Neuronal stem cell (in vitro differentiated cells): ENCODE measurements around the gene KRT79.

Experiments used
- DNase-seq: peaks from one replicate; pipeline ENCODE4 v3.0.0-alpha.2; 2013; ENCODE audit warnings: low spot score
- H2AFZ ChIP-seq: one replicate; pipeline ENCODE4 v1.6.1; 2013; ENCODE audit warnings: mild to moderate bottlenecking, low read length, inconsistent platforms
- H2AK5ac ChIP-seq: 2 replicates; pipeline ENCODE4 v1.6.1; 2013; ENCODE audit warnings: low read depth, mild to moderate bottlenecking, inconsistent platforms, low read length, moderate library complexity, mixed read lengths
- H2BK120ac ChIP-seq: 2 replicates; pipeline ENCODE4 v1.6.1; 2013; ENCODE audit warnings: low read depth, mild to moderate bottlenecking, inconsistent platforms, low read length, moderate library complexity, mixed read lengths
- H2BK12ac ChIP-seq: one replicate; pipeline ENCODE4 v1.6.1; 2013; ENCODE audit warnings: low read length, inconsistent platforms
- H2BK15ac ChIP-seq: 2 replicates; pipeline ENCODE4 v1.6.1; 2013; ENCODE audit warnings: mild to moderate bottlenecking, low read length, inconsistent platforms, mixed read lengths
- H2BK5ac ChIP-seq: one replicate; pipeline ENCODE4 v1.6.1; 2013; ENCODE audit warnings: inconsistent platforms, mild to moderate bottlenecking, low read length, moderate library complexity
- H3K14ac ChIP-seq: one replicate; pipeline ENCODE4 v1.6.1; 2013; ENCODE audit warnings: low read length, inconsistent platforms
- H3K18ac ChIP-seq: 2 replicates; pipeline ENCODE4 v1.6.1; 2013; ENCODE audit warnings: low read length, inconsistent platforms
- H3K23ac ChIP-seq: 2 replicates; pipeline ENCODE4 v1.6.1; 2013; ENCODE audit warnings: low read depth, mild to moderate bottlenecking, mixed read lengths, low read length, inconsistent platforms; ENCODE audit not compliant: poor library complexity
- H3K27ac ChIP-seq: replicated peaks from 3 replicates; pipeline ENCODE4 v1.5.1; 2013; ENCODE audit warnings: low read length, inconsistent platforms
- H3K27me3 ChIP-seq, 3 experiments: 2 replicates each; pipeline ENCODE4 v1.6.1; 2013; ENCODE audit warnings: low read length in 3 of 3, mild to moderate bottlenecking in 2 of 3, inconsistent platforms in 1 of 3, low read depth in 1 of 3, mixed read lengths in 1 of 3, moderate library complexity in 1 of 3; ENCODE audit not compliant: control insufficient read depth in 3 of 3, insufficient read depth in 3 of 3
- H3K36me3 ChIP-seq, 2 donors: replicated peaks in 1 of 2; 2 replicates each; pipeline ENCODE4 v1.6.1; 2013; ENCODE audit warnings: low read length in 2 of 2; ENCODE audit not compliant: control insufficient read depth in 2 of 2, insufficient read depth in 2 of 2
- H3K4ac ChIP-seq: 2 replicates; pipeline ENCODE4 v1.6.1; 2013; ENCODE audit warnings: inconsistent platforms, mild to moderate bottlenecking, low read length, moderate library complexity
- H3K4me1 ChIP-seq, 2 donors: 1 replicate in 1 of 2; 2 replicates in 1 of 2; pipeline ENCODE4 v1.6.1; 2013; ENCODE audit warnings: low read length in 2 of 2, low read depth in 1 of 2; ENCODE audit not compliant: control insufficient read depth in 2 of 2, insufficient read depth in 1 of 2
- H3K4me2 ChIP-seq: one replicate; pipeline ENCODE4 v1.6.1; 2013; ENCODE audit warnings: mild to moderate bottlenecking, low read length, inconsistent platforms; ENCODE audit not compliant: insufficient read depth, poor library complexity, severe bottlenecking
- H3K4me3 ChIP-seq, 2 donors: 2 replicates each; pipeline ENCODE4 v1.5.1; 2013; ENCODE audit warnings: low read length in 2 of 2, mild to moderate bottlenecking in 2 of 2, inconsistent platforms in 1 of 2, moderate library complexity in 1 of 2
- H3K79me1 ChIP-seq: one replicate; pipeline ENCODE4 v1.6.1; 2013; ENCODE audit warnings: low read depth, mild to moderate bottlenecking, inconsistent platforms, low read length, moderate library complexity
- H3K9ac ChIP-seq: one replicate; pipeline ENCODE4 v1.6.1; 2013; ENCODE audit warnings: mild to moderate bottlenecking, low read depth, low read length, inconsistent platforms; ENCODE audit not compliant: poor library complexity
- H3K9me3 ChIP-seq, 2 donors: replicated peaks in 1 of 2; 2 replicates each; pipeline versions ENCODE3 to v1.6.1; 2013; ENCODE audit warnings: low read length in 2 of 2, mild to moderate bottlenecking in 2 of 2, inconsistent platforms in 1 of 2, low read depth in 1 of 2, mixed read lengths in 1 of 2, moderate library complexity in 1 of 2; ENCODE audit not compliant: control insufficient read depth in 2 of 2, insufficient read depth in 1 of 2
- H4K8ac ChIP-seq: one replicate; pipeline ENCODE4 v1.6.1; 2013; ENCODE audit warnings: low read depth, mild to moderate bottlenecking, inconsistent platforms, low read length, moderate library complexity
- H4K91ac ChIP-seq: one replicate; pipeline ENCODE4 v1.6.1; 2013; ENCODE audit warnings: low read length, low read depth, mild to moderate bottlenecking, inconsistent platforms; ENCODE audit not compliant: poor library complexity
- whole genome bisulfite sequencing, 2 donors: extraction: QIAGEN DNeasy Blood & Tissue Kit; methylation state at CpG; one replicate each; pipeline ENCODE4 v1.1.7; 2013; ENCODE audit warnings: missing lambda C conversion rate in 2 of 2, mixed read lengths in 1 of 2; ENCODE audit not compliant: insufficient read length in 2 of 2, insufficient replicate concordance in 1 of 2; ENCODE audit errors: extremely low coverage in 2 of 2; 5-methylcytosine and 5-hydroxymethylcytosine counted together

Gene KRT79

GRCh38 chr12:52818388-52818787 lies 15.7 kb downstream of the KRT79 start:
- H3K9me3 ChIP-seq: no peaks in the 10 kb centered on the region
- H3K4me1 ChIP-seq: peaks cover 0 to 25% of the 10 kb centered on the region in 2 donors
- H3K14ac ChIP-seq: no peak overlapping the region
- H2BK15ac ChIP-seq: no peak overlapping the region
- no peak overlapping the region for H3K4me2 ChIP-seq
- H3K36me3 ChIP-seq: no peaks in the 10 kb centered on the region
- DNase-seq: peak; percentile 65
- peak overlapping the region; percentile 65 for H3K27ac ChIP-seq
- H3K23ac ChIP-seq: no peak overlapping the region
- no peaks in the 10 kb centered on the region for H3K79me1 ChIP-seq
- H2AFZ ChIP-seq: no peak overlapping the region
- H4K8ac ChIP-seq: no peak overlapping the region
- H2BK12ac ChIP-seq: no peak overlapping the region
- H2BK120ac ChIP-seq: no peak overlapping the region
- no peak overlapping the region for H3K4me3 ChIP-seq
- no peak overlapping the region for H4K91ac ChIP-seq
- peak overlapping the region; percentile 25 for H3K18ac ChIP-seq
- peaks cover 0 to 18% (median 0%) of the 10 kb centered on the region in 3 experiments for H3K27me3 ChIP-seq
- no peak overlapping the region for H3K9ac ChIP-seq
- no peak overlapping the region for H3K4ac ChIP-seq
- WGBS, 2 donors: no CpG with 5 or more reads among the region's 7 CpGs
- H2BK5ac ChIP-seq: no peak overlapping the region
- H2AK5ac ChIP-seq: peak overlapping the region; percentile 75

- no peak for DNase-seq
- H3K9me3 ChIP-seq: no peaks in the 10 kb centered on the region
- H4K91ac ChIP-seq: no peak overlapping the region
- no peak overlapping the region for H3K14ac ChIP-seq
- peak overlapping the region; percentile 25 for H3K18ac ChIP-seq
- H3K4ac ChIP-seq: no peak overlapping the region
- no peak overlapping the region for H3K4me2 ChIP-seq
- WGBS, 2 donors: no CpG with 5 or more reads among the region's 2 CpGs
- H3K4me3 ChIP-seq: no peak overlapping the region
- H2BK15ac ChIP-seq: no peak overlapping the region
- H2BK12ac ChIP-seq: no peak overlapping the region
- no peaks in the 10 kb centered on the region for H3K36me3 ChIP-seq
- H2BK120ac ChIP-seq: no peak overlapping the region
- no peak overlapping the region for H3K27ac ChIP-seq
- H2AFZ ChIP-seq: no peak overlapping the region
- H3K9ac ChIP-seq: no peak overlapping the region
- H3K79me1 ChIP-seq: no peaks in the 10 kb centered on the region
- peaks cover 0 to 25% of the 10 kb centered on the region in 2 donors for H3K4me1 ChIP-seq
- H4K8ac ChIP-seq: no peak overlapping the region
- H2BK5ac ChIP-seq: no peak overlapping the region
- H2AK5ac ChIP-seq: no peak overlapping the region
- peaks cover 0 to 18% (median 0%) of the 10 kb centered on the region in 3 experiments for H3K27me3 ChIP-seq
- H3K23ac ChIP-seq: no peak overlapping the region
Measured at GRCh38 chr12:52817699-52818238, 16.3 kb downstream of the KRT79 start.

GRCh38 chr12:52817003-52817698 lies 17.0 kb downstream of the KRT79 start:
- Histone ChIP-seq H3K79me1 (no peaks in the 10 kb centered on the region), H2AFZ (no peak overlapping the region), H2BK12ac (no peak overlapping the region), H3K4ac (no peak overlapping the region), H2BK5ac (no peak overlapping the region), H2BK15ac (peak overlapping the region; percentile 33), H4K91ac (no peak overlapping the region), H2BK120ac (no peak overlapping the region), H3K4me1 (peaks cover 0 to 25% of the 10 kb centered on the region in 2 donors), H3K4me2 (no peak overlapping the region), H3K9me3 (no peaks in the 10 kb centered on the region), H2AK5ac (no peak overlapping the region), H3K9ac (no peak overlapping the region), H3K18ac (peak overlapping the region; percentile 73), H3K23ac (no peak overlapping the region), H3K27me3 (peaks cover 0 to 18% (median 0%) of the 10 kb centered on the region in 3 experiments), H3K4me3 (no peak overlapping the region), H3K14ac (no peak overlapping the region), H3K27ac (no peak overlapping the region), H3K36me3 (no peaks in the 10 kb centered on the region), H4K8ac (no peak overlapping the region)
- no CpG with 5 or more reads among the region's 8 CpGs for WGBS, 2 donors
- no peak for DNase-seq

GRCh38 chr12:52815676-52816588 lies 18.2 kb downstream of the KRT79 start:
- DNase-seq: no peak
- Histone ChIP-seq H2AFZ (no peak overlapping the region), H2BK12ac (no peak overlapping the region), H3K4ac (no peak overlapping the region), H2BK5ac (no peak overlapping the region), H3K18ac (peak overlapping the region; percentile 7), H4K91ac (no peak overlapping the region), H4K8ac (no peak overlapping the region), H2BK15ac (no peak overlapping the region), H3K79me1 (no peaks in the 10 kb centered on the region), H3K36me3 (no peaks in the 10 kb centered on the region), H3K23ac (no peak overlapping the region), H3K27me3 (peaks cover 0 to 18% (median 0%) of the 10 kb centered on the region in 3 experiments), H2BK120ac (no peak overlapping the region), H3K4me2 (no peak overlapping the region), H3K4me1 (peaks cover 0 to 18% of the 10 kb centered on the region in 2 donors), H3K14ac (no peak overlapping the region), H2AK5ac (peak overlapping the region; percentile 60), H3K9me3 (no peaks in the 10 kb centered on the region), H3K27ac (no peak overlapping the region), H3K9ac (no peak overlapping the region), H3K4me3 (no peak overlapping the region)
- WGBS, 2 donors: no CpG with 5 or more reads among the region's 9 CpGs
